Islet of Langerhans (tissue), 1 donor: ENCODE measurements around the gene PPP1R37.

ENCODE experiments used
- FAIRE-seq: peaks from one replicate; lab custom pipeline; 2011; peaks lifted over from hg19 to GRCh38; lab: Jason Lieb, UNC

The PPP1R37 gene, protein sequence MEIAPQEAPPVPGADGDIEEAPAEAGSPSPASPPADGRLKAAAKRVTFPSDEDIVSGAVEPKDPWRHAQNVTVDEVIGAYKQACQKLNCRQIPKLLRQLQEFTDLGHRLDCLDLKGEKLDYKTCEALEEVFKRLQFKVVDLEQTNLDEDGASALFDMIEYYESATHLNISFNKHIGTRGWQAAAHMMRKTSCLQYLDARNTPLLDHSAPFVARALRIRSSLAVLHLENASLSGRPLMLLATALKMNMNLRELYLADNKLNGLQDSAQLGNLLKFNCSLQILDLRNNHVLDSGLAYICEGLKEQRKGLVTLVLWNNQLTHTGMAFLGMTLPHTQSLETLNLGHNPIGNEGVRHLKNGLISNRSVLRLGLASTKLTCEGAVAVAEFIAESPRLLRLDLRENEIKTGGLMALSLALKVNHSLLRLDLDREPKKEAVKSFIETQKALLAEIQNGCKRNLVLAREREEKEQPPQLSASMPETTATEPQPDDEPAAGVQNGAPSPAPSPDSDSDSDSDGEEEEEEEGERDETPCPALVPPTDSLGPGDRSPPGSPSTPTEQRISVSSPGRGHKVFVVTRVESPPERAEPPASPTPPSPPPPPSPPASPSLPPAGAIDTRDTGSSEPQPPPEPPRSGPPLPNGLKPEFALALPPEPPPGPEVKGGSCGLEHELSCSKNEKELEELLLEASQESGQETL

GRCh38 chr19:45092747-45093678, at the start of gene PPP1R37:
Gene PPP1R37, plus strand, starts transcription at chr19:45093179. Its CDS starts 147 bp downstream, at chr19:45093326.
- FAIRE-seq, result peak; percentile 81

GRCh38 chr19:45045671-45046353, 47.2 kb upstream of the PPP1R37 start:
- no peak for FAIRE-seq

- no peak for FAIRE-seq
Observed at GRCh38 chr19:45046355-45046754, 46.6 kb upstream of the PPP1R37 start.

GRCh38 chr19:45047188-45047797, 45.7 kb upstream of the PPP1R37 start:
- no peak for FAIRE-seq

- FAIRE-seq, result no peak
Observed at GRCh38 chr19:45049073-45049736, 43.8 kb upstream of the PPP1R37 start.

DNA sequence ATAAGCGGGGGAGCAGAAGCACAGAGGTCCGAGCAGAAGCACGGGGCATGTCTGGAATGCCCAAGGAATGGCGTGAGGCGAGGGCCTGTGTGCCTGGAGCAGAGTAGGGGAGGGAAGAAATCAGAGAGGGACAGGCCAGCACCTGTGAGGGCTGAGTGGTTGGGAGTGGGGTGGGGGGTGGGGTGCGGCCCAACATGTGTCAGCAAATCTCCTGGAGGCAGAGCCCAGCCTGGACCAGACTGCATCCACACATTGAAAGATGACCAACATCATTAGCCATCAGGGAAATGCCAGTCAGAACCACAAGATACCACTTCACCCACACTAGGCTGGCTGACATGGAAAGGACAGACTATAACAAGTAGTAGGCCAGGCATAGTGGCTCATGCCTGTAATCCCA, 42.9 kb upstream of the PPP1R37 start:
- FAIRE-seq, result no peak

- no peak for FAIRE-seq
Observed at GRCh38 chr19:45051929-45052579, 40.9 kb upstream of the PPP1R37 start.

DNA sequence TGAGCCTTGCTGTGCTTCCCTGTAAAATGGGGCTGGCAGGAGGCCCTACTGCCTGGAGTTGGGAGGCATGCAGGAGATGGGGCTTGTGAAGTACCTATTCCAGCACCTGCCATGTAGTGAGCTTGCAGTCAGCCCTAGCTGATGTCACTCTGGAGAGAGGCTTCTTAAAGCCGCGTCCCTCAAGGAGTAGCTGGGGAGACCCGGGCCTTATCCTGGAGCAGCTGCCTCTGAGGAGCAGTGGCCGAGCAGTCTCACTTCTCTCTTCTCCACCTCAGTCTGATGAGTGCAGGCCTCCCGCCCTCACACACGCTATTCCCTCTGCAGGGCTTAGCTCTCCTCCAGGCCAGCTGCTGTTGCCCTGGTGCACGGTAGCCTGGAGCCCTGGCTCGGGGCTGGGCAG, 36.1 kb upstream of the PPP1R37 start:
- no peak for FAIRE-seq

DNA sequence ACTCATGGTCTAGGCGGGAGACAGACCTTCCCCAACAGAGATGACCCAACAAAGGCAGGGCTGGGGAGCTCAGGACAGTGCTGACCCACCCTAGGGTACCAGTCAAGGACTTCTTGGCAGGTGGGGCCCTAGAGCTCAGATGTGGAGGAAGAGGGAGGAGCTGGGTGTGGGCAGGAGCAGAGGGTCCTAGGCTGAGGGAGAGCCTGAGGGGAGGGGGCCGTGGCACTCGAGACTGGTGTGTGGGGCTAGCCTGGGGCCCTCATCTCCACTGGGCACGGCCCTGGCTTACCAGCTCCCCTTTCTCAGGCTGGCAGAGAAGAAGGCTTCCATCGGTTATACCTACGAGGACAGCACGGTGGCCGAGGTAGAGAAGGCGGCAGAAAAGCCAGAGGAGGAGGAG, 35.5 kb upstream of the PPP1R37 start:
- FAIRE-seq, result no peak

DNA sequence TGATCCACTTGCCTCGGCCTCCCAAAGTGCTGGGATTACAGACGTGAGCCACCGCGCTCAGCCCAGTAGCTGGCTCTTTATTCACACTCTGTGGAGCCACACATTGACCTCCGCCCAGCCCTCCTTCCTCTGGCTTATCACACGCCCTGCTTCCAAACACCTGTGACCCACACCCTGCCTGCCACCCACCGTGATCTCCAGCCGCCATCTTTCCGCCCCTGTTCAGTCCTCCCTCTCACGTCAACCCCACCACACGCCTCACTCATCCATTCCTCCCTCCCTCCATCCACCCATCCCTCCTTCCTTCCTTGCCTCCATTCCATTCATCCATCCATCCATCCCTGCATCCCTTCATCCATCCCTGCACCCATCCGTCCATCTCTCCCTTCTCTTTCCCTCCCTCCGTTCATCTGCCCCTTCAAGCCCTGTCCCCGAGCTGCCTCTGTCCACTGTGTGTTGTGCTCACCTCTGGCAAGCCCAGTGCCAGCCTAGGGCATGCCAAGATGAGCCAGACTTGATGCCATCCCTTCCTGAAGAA, 34.3 kb upstream of the PPP1R37 start:
- FAIRE-seq, result no peak

- FAIRE-seq, result no peak
Observed at GRCh38 chr19:45059258-45059965, 33.6 kb upstream of the PPP1R37 start.

- no peak for FAIRE-seq
Observed at GRCh38 chr19:45061965-45062364, 31.0 kb upstream of the PPP1R37 start.

DNA sequence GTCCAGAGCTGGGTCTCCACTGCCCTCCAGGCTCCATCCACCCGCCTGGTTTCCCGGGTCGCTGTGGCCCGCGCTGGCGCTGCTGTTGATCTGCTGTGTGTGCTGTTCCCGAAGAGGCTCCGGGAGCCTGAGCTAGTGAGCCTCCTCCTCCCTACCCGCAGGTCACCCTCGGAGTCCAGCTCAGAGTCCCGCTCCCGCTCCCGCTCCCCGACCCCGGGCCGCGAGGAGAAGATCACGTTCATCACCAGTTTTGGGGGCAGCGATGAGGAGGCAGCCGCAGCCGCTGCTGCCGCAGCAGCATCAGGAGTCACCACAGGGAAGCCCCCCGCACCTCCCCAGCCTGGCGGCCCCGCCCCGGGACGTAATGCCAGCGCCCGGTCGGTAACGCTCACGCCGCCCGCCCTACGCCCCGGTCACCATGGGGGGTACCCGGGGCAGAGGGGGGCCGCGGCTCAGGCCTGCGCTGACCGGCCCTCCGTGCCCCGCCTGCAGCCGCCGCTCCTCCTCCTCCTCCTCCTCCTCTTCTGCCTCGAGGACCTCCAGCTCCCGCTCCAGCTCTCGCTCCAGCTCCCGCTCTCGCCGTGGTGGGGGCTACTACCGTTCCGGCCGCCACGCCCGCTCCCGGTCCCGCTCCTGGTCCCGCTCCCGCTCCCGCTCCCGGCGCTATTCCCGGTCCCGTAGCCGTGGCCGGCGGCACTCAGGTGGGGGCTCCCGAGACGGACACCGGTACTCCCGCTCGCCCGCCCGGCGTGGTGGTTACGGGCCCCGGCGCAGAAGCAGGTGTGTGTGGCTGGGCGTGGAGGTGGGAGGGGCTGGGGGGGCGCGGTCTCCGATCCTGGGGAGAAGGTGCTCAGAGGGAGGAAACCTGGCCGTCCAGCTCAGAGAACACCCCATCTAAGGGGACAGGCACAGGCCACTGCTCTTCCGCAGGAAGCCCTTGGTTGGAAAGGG, 28.9 kb upstream of the PPP1R37 start:
- no peak for FAIRE-seq

GRCh38 chr19:45066921-45067661, 25.9 kb upstream of the PPP1R37 start:
- FAIRE-seq, result no peak

GRCh38 chr19:45068041-45068440, 24.9 kb upstream of the PPP1R37 start:
- FAIRE-seq, result no peak

DNA sequence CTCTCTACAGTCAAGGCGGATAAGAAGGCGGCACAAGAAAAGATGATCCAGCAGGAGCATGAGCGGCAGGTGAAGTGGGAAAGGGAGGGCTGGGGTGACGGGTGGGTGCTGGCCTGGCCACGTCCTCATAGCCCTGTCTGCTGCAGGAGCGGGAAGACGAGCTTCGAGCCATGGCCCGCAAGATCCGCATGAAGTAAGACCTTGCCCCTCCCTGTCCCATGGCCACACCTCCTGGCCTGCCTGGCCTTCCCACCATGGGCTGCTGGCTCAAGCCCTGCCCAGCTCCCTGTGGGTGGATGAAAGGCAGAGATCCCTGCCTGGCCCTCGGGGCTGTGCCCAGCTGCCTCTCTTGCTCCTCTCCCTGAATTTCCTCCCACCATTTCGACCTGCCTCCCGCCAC, 23.9 kb upstream of the PPP1R37 start:
- FAIRE-seq, result no peak

DNA sequence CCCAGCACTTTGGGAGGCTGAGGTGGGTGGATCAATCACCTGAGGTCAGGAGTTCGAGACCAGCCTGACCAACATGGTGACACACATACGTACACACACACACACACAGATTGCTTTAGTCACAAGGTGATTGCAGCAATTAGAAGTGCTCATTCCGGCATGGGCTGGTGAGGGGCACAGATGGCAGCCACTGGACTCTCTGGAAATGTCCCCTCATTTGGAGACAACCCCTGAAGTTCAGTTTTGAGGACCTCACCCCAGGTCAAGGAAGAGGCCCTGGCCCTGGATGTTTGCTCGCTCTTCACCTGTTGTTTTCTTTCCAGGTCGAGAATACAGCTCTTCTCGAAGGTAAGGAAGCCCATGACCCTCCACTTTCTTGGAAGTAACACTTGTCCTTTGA, 22.8 kb upstream of the PPP1R37 start:
- FAIRE-seq, result no peak
